ENCODE results near the gene HDAC7. TPM values are rescaled to one million over a fixed set of nuclear protein-coding genes. Genes with fewer than 3 reads are reported as not detected.

Gene HDAC7
- total and polyA plus RNA-seq, 2 donors from 2014 or later, result 35.0 to 132 TPM

- Histone ChIP-seq H3K4me3 (ENCODE audit: low read length in 3 of 3) (peak overlapping the region in 1 of 3 donors; percentile 6), H3K9me3 (ENCODE audit: control insufficient read depth in 2 of 3, insufficient read depth in 1 of 3, low read length in 3 of 3) (no peaks in the 10 kb centered on the region), H3K36me3 (ENCODE audit: control insufficient read depth in 2 of 3, insufficient read depth in 3 of 3, low read length in 3 of 3) (no peaks in the 10 kb centered on the region), H3K4me1 (ENCODE audit: control insufficient read depth in 2 of 3, insufficient read depth in 2 of 3, low read depth in 1 of 3, low read length in 3 of 3) (peaks cover 0 to 43% (median 14%) of the 10 kb centered on the region in 3 donors), H3K27me3 (ENCODE audit: control insufficient read depth, insufficient read depth, low read length) (no peaks in the 10 kb centered on the region), H3K27ac (ENCODE audit: low read depth in 2 of 2, low read length in 2 of 2) (peak overlapping the region; percentile 13 to 44), H3K9ac (ENCODE audit: low read length in 3 of 3) (peak overlapping the region in 1 of 3 donors; percentile 8)
- no peak for TF ChIP-seq CTCF (IDR thresholded peaks at IDR 0.05; ENCODE audit: borderline replicate concordance, extremely low read depth, insufficient read depth)
- peak in 3 of 5 donors; percentile 52 to 90 (median 58) for DNase-seq
- FAIRE-seq, result no peak
- intact Hi-C loops (cut with DNase I), result loop anchor here (5.0 kb wide), 1 partner anchor 58 kb away; no protein-coding TSS in a partner anchor
These were observed 44.4 kb downstream of the HDAC7 start for GRCh38 chr12:47775100-47775911.

GRCh38 chr12:47774663-47775062 lies 45.0 kb downstream of the HDAC7 start:
- no peak for FAIRE-seq
- Histone ChIP-seq H3K36me3 (ENCODE audit: control insufficient read depth in 2 of 3, insufficient read depth in 3 of 3, low read length in 3 of 3) (no peaks in the 10 kb centered on the region), H3K9me3 (ENCODE audit: control insufficient read depth in 2 of 3, insufficient read depth in 1 of 3, low read length in 3 of 3) (no peaks in the 10 kb centered on the region), H3K4me3 (ENCODE audit: low read length in 3 of 3) (peak overlapping the region in 1 of 3 donors; percentile 6), H3K27me3 (ENCODE audit: control insufficient read depth, insufficient read depth, low read length) (no peaks in the 10 kb centered on the region), H3K9ac (ENCODE audit: low read length in 3 of 3) (peak overlapping the region in 1 of 3 donors; percentile 8), H3K4me1 (ENCODE audit: control insufficient read depth in 2 of 3, insufficient read depth in 2 of 3, low read depth in 1 of 3, low read length in 3 of 3) (peaks cover 0 to 43% (median 14%) of the 10 kb centered on the region in 3 donors), H3K27ac (ENCODE audit: low read depth in 2 of 2, low read length in 2 of 2) (peak overlapping the region in 1 of 2 donors; percentile 44)
- no peak for TF ChIP-seq CTCF (IDR thresholded peaks at IDR 0.05; ENCODE audit: borderline replicate concordance, extremely low read depth, insufficient read depth)
- intact Hi-C loops (cut with DNase I), result loop anchor here (5.0 kb wide), 1 partner anchor 57 kb away; no protein-coding TSS in a partner anchor
- peak in 1 of 5 donors; percentile 53 for DNase-seq

- Histone ChIP-seq H3K27ac (ENCODE audit: low read depth in 2 of 2, low read length in 2 of 2) (peak overlapping the region in 1 of 2 donors; percentile 60), H3K9me3 (ENCODE audit: control insufficient read depth in 2 of 3, insufficient read depth in 1 of 3, low read length in 3 of 3) (no peaks in the 10 kb centered on the region), H3K36me3 (ENCODE audit: control insufficient read depth in 2 of 3, insufficient read depth in 3 of 3, low read length in 3 of 3) (no peaks in the 10 kb centered on the region), H3K27me3 (ENCODE audit: control insufficient read depth, insufficient read depth, low read length) (no peaks in the 10 kb centered on the region), H3K4me3 (ENCODE audit: low read length in 3 of 3) (peak overlapping the region; percentile 21 to 73 (median 48)), H3K9ac (ENCODE audit: low read length in 3 of 3) (peak overlapping the region in 2 of 3 donors; percentile 58 to 76), H3K4me1 (ENCODE audit: control insufficient read depth in 2 of 3, insufficient read depth in 2 of 3, low read depth in 1 of 3, low read length in 3 of 3) (peaks cover 0 to 43% (median 14%) of the 10 kb centered on the region in 3 donors)
- DNase-seq (peak in 1 of 5 donors; percentile 53), FAIRE-seq (no peak)
- no peak for TF ChIP-seq CTCF (IDR thresholded peaks at IDR 0.05; ENCODE audit: borderline replicate concordance, extremely low read depth, insufficient read depth)
- intact Hi-C loops (cut with DNase I), result no loop called here
These were observed 45.7 kb downstream of the HDAC7 start for GRCh38 chr12:47773858-47774580.

Measured in kidney (tissue), 14 donors.